OCI-LY1 (cell line): ENCODE measurements around the gene MTX3.

Experiments
- H2AFZ ChIP-seq: fragments of 200-600 bp; sonication (generic), shearing (Covaris generic); 2 replicates; pipeline ENCODE4 v1.6.0; 2014; ENCODE audit warnings: antibody characterized with exemption, mild to moderate bottlenecking, low read length
- H3F3A ChIP-seq: fragments of 200-600 bp; sonication (generic), shearing (Covaris generic); 2 replicates; pipeline ENCODE4 v1.6.0; 2014; ENCODE audit warnings: mild to moderate bottlenecking, antibody characterized with exemption, low read length, moderate library complexity; ENCODE audit not compliant: insufficient read depth
- H3K27ac ChIP-seq: fragments of 200-600 bp; sonication (generic); 2 replicates; pipeline ENCODE4 v1.5.1; 2014; ENCODE audit warnings: low read length, mixed run types, mild to moderate bottlenecking, low read depth; ENCODE audit not compliant: poor library complexity, severe bottlenecking
- H3K27me3 ChIP-seq: fragments of 200-600 bp; sonication (generic); 2 replicates; pipeline ENCODE4 v1.6.0; 2014; ENCODE audit warnings: antibody characterized with exemption, mild to moderate bottlenecking, low read length, moderate library complexity; ENCODE audit not compliant: insufficient read depth
- H3K36me3 ChIP-seq: fragments of 200-600 bp; sonication (generic); 2 replicates; pipeline ENCODE4 v1.6.1; 2014; ENCODE audit warnings: mild to moderate bottlenecking, antibody characterized with exemption, low read length, moderate library complexity, mixed read lengths; ENCODE audit not compliant: insufficient read depth
- H3K4me1 ChIP-seq: fragments of 200-600 bp; sonication (generic); 2 replicates; pipeline ENCODE4 v1.5.1; 2014; ENCODE audit warnings: mild to moderate bottlenecking, low read length, moderate library complexity; ENCODE audit not compliant: insufficient read depth, severe bottlenecking
- H3K4me2 ChIP-seq: fragments of 200-600 bp; sonication (generic), shearing (Covaris generic); 2 replicates; pipeline ENCODE4 v1.6.1; 2014; ENCODE audit warnings: low read length
- H3K4me3 ChIP-seq: fragments of 200-600 bp; sonication (generic); 2 replicates; pipeline ENCODE4 v1.5.1; 2014; ENCODE audit warnings: low read length, low read depth, mild to moderate bottlenecking, mixed read lengths; ENCODE audit not compliant: poor library complexity, severe bottlenecking
- H3K79me2 ChIP-seq: fragments of 200-600 bp; shearing (Covaris generic); 2 replicates; pipeline ENCODE4 v1.6.1; 2016; ENCODE audit warnings: mixed run types, low read length, mixed read lengths; ENCODE audit not compliant: insufficient read depth
- H3K9ac ChIP-seq: fragments of 200-600 bp; sonication (generic), shearing (Covaris generic); 2 replicates; pipeline ENCODE4 v1.6.1; 2014; ENCODE audit warnings: mild to moderate bottlenecking, low read length, mixed read lengths
- H3K9me2 ChIP-seq: fragments of 200-600 bp; sonication (generic), shearing (Covaris generic); 2 replicates; pipeline ENCODE4 v1.6.1; 2014; ENCODE audit warnings: low read depth, mild to moderate bottlenecking, low read length, mixed read lengths
- H3K9me3 ChIP-seq: fragments of 200-600 bp; shearing (Covaris generic); 2 replicates; pipeline ENCODE4 v1.6.1; 2014; ENCODE audit warnings: low read length, mixed read lengths
- H4K20me1 ChIP-seq: fragments of 200-600 bp; sonication (generic), shearing (Covaris generic); 2 replicates; pipeline ENCODE4 v1.6.0; 2016; ENCODE audit warnings: mild to moderate bottlenecking, low read length; ENCODE audit not compliant: insufficient read depth
- EZH2 ChIP-seq: fragments of 200-600 bp; sonication (generic), shearing (Covaris generic); IDR thresholded peaks from 2 replicates; pipeline ENCODE4 v1.8.0; 2017; ENCODE audit warnings: borderline replicate concordance, mixed run types, mild to moderate bottlenecking, antibody characterized with exemption, low read length, moderate library complexity, mixed read lengths
- TF ChIP-seq, protein P1 (sequence below): fragments of 200-600 bp; sonication (generic), shearing (Covaris generic); IDR thresholded peaks from 2 replicates; pipeline ENCODE4 v1.5.1; 2017; ENCODE audit warnings: mild to moderate bottlenecking, antibody characterized with exemption, low read length, moderate library complexity, mixed read lengths

The MTX3 gene

DNA sequence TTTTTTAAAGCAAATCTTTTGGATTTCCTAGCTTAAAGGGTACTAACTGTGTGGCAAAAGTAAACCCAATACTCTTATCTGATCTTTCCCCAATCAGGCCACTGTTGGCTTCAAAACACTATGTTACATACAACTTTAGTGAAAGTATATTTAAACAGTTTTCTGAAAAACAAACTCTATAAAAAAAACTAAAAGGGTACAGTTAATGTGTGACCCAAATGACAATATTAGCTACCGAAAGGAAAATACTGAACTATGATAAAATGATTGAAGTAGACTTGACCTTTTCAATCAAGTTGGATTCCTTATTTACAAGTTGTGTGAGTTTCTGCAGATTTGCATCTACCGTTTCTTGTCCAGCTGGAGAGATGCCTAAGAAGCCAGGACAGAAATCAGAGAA is 5.8 kb downstream of the MTX3 start:
- no peaks in the 10 kb centered on the region for H3F3A ChIP-seq
- H2AFZ ChIP-seq, result no peak overlapping the region
- H4K20me1 ChIP-seq, result no peaks in the 10 kb centered on the region
- no peak for TF ChIP-seq EZH2
- TF ChIP-seq, protein P1, sequence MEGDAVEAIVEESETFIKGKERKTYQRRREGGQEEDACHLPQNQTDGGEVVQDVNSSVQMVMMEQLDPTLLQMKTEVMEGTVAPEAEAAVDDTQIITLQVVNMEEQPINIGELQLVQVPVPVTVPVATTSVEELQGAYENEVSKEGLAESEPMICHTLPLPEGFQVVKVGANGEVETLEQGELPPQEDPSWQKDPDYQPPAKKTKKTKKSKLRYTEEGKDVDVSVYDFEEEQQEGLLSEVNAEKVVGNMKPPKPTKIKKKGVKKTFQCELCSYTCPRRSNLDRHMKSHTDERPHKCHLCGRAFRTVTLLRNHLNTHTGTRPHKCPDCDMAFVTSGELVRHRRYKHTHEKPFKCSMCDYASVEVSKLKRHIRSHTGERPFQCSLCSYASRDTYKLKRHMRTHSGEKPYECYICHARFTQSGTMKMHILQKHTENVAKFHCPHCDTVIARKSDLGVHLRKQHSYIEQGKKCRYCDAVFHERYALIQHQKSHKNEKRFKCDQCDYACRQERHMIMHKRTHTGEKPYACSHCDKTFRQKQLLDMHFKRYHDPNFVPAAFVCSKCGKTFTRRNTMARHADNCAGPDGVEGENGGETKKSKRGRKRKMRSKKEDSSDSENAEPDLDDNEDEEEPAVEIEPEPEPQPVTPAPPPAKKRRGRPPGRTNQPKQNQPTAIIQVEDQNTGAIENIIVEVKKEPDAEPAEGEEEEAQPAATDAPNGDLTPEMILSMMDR, result no peak
- no peak overlapping the region for H3K27ac ChIP-seq
- H3K4me3 ChIP-seq, result no peak overlapping the region
- H3K27me3 ChIP-seq, result no peaks in the 10 kb centered on the region
- H3K4me1 ChIP-seq, result peaks cover 9% of the 10 kb centered on the region
- no peaks in the 10 kb centered on the region for H3K9me3 ChIP-seq
- no peak overlapping the region for H3K9ac ChIP-seq
- H3K79me2 ChIP-seq, result no peaks in the 10 kb centered on the region
- peaks cover 16% of the 10 kb centered on the region for H3K36me3 ChIP-seq
- no peaks in the 10 kb centered on the region for H3K9me2 ChIP-seq
- no peak overlapping the region for H3K4me2 ChIP-seq

DNA sequence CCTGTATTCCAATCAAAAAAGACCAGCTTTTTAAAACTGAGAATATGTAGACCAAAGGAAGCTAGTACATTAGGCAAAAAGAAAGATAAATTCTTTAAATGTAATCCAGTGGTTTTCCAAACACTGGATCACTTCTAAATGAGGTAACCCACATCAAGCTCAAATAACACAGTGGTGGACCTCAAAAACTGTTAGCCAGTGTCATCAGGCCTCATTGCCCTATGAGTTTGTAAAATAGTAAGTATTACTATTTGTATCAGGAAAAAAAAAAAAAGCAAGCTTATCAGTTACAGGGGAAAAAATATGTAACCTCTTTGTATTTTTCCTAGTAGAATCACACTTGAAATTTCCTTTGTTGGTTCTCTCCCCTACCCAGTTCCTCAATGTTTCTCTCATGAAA is 6.7 kb downstream of the MTX3 start:
- Histone ChIP-seq H3K4me2 (no peak overlapping the region), H3K27ac (no peak overlapping the region), H3K4me1 (peaks cover 5% of the 10 kb centered on the region), H3K9me2 (no peaks in the 10 kb centered on the region), H3K9me3 (no peaks in the 10 kb centered on the region), H4K20me1 (no peaks in the 10 kb centered on the region), H2AFZ (no peak overlapping the region), H3K9ac (no peak overlapping the region), H3K79me2 (no peaks in the 10 kb centered on the region), H3K27me3 (no peaks in the 10 kb centered on the region), H3K36me3 (peaks cover 16% of the 10 kb centered on the region), H3K4me3 (no peak overlapping the region), H3F3A (no peaks in the 10 kb centered on the region)
- TF ChIP-seq, protein P1, result no peak
- no peak for TF ChIP-seq EZH2

- H3F3A ChIP-seq, result no peaks in the 10 kb centered on the region
- TF ChIP-seq EZH2, result no peak
- TF ChIP-seq, protein P1, result no peak
- H3K9me2 ChIP-seq, result no peaks in the 10 kb centered on the region
- H3K27me3 ChIP-seq, result no peaks in the 10 kb centered on the region
- no peaks in the 10 kb centered on the region for H4K20me1 ChIP-seq
- H3K4me2 ChIP-seq, result no peak overlapping the region
- H3K4me1 ChIP-seq, result peaks cover 5% of the 10 kb centered on the region
- H3K9ac ChIP-seq, result no peak overlapping the region
- H3K9me3 ChIP-seq, result no peaks in the 10 kb centered on the region
- H3K79me2 ChIP-seq, result no peaks in the 10 kb centered on the region
- H3K27ac ChIP-seq, result no peak overlapping the region
- H3K36me3 ChIP-seq, result peaks cover 16% of the 10 kb centered on the region
- no peak overlapping the region for H2AFZ ChIP-seq
- H3K4me3 ChIP-seq, result no peak overlapping the region
Measured at GRCh38 chr5:79983618-79984017, 7.4 kb downstream of the MTX3 start.
